ENCODE results near the gene C11orf98.
"Not testable (repeated sequence)": the region's sequence is repeated elsewhere in the genome, so short reads cannot be mapped to it uniquely, and the experiment has no call there.

The C11orf98 gene

GRCh38 chr11:62665075-62665598 is at the start of gene C11orf98, which contains the start of gene CSKMT:
Gene C11orf98, minus strand, starts transcription at chr11:62665210. Its CDS starts 41 bp downstream, at chr11:62665169.
Gene CSKMT, plus strand, starts transcription at chr11:62665312. Its CDS starts 568 bp downstream, at chr11:62665880.
- peak; percentile 95 for DNase-seq

DNA sequence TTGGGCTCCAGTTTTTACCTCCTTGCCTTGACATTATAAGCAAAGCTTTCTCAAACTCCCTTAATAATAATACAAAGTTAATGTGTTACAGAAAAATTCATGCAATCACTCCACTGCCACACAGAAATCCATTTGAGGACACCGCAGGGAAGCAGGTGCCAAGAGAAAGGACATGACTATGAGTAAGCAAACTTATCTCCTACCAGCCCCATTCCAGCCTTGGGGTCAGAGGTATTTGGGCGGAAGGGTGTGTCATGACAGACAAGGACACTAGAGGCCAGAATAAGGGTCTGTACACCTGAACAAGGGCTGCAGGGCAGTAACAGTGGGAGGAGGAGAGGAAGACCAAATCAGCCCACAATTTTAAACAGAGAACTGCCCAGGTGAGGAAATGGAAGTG is 48.3 kb upstream of the C11orf98 start:
- DNase-seq, result no peak

DNA sequence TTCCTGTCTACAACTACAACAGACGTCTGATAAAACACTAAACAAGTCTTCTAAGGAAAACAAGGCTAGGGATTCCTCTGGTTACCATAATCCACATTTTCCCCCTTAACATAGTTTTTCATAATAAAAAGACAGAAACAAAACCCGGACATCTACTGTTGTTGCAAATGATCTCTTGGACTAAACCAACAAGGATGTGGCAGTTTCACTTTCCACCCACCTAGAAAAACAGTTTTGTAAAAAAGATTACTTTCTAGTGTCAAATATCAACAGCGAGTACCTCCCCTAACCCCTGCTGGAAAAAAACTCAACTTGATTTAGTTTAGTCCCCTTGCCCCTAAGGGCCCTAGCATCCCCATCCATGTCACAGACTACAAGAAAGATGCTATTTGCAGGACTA is 47.9 kb upstream of the C11orf98 start:
- DNase-seq, result no peak

DNA sequence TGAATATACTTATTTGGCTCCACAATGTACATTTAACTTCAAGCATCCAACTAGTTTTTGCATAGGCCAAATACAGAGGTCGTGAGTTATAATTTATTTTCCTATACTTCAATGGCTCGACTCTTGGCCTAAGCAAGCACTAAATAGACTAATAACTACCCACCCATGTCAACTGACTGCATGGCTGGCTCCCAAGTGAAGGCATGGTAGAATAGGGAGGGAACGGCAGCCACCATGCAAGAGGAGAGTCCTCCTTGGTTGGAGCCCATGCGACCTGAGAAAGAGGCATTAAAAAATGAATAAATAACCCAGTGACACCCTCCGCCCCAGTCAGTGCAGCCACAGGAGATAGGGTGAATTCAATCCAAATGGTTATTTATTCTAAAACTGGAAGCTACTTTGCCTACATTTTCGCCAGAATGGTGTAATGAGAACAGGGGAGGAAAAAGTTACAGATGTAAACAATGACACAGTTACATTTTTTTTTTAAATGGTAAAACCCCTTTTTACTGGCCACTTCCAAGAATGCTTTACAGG is 47.3 kb upstream of the C11orf98 start:
- DNase-seq, result no peak

- DNase-seq, result peak; percentile 36
Observed at GRCh38 chr11:62710001-62710345, 45.0 kb upstream of the C11orf98 start.

- DNase-seq, result peak; percentile 98
Observed at GRCh38 chr11:62709247-62710000, 44.4 kb upstream of the C11orf98 start.

GRCh38 chr11:62708793-62709192 is 43.8 kb upstream of the C11orf98 start:
- DNase-seq, result peak; percentile 72

DNA sequence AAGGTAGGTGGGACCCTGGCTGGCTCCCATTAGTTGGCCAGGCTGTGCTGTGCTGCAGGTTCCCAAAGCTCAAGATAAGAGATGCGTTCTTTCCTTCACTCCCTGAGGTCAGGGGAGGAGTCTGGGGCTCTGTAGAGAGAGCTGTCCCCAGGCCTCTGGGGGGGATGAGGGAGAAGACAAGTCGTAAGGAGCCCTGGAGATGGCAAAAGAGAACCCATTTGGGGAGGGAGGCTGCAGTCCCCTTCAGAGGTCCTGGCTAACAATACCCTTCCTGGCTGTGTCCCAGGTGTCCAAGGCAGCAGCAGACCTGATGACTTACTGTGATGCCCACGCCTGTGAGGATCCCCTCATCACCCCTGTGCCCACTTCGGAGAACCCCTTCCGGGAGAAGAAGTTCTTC is 43.4 kb upstream of the C11orf98 start:
- no peak for DNase-seq

DNA sequence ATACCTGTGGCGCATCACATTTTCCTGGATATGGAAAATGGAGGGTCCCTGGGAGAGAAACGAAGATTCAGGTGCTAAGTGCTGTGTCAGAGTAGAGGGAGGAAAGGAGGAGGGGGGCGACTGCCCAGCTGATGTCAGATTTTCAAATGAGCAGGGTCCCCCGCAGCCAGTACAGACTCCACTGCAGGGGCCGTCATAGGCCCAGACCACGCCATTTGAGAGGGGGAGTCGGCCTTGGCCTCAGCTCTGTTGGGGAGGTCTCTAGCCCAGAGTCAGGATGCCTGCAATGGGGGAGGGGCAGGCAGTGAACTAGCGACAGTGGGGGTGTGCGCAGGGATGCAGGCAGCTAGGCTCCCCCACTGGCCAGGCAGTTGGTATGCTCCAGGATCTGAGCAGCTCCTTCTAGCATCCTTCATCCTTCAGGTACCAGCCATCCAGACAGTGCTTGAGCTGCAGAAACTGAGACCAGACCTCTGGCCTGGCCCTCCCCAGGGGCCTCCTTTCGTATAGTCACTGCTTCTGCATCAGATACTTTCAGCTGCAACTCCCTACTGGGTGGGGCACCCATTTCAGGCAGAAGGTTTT is 42.4 kb upstream of the C11orf98 start, which contains the start of the genes BSCL2 and GNG3:
TSS of gene BSCL2 (minus strand) at position 148 of the 585 bp plus-strand sequence. CDS start 229 bp downstream, outside the sequence.
TSS of gene GNG3 (plus strand) at position 400 of the 585 bp plus-strand sequence. CDS start 620 bp downstream, outside the sequence.
- DNase-seq, result no peak

DNA sequence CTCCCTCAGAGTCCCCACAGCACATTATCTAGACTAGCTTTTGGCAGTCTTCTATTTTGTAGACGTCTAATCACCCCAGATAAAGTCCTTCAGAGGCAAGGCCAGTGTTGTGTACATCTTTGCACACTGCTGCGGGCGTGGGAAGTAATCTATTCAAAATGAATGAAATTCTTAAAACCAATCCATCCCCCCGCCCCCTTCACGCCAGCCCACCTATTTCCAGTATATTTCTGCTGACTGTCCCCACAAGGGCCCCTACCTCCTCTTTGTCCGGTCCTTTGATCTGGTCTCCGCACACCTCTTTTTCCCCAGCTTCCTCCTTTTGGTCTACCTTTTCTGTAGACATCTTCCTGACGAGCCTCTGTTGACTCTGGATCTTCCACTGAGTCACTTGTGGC is 41.8 kb upstream of the C11orf98 start:
- DNase-seq, result no peak

DNA sequence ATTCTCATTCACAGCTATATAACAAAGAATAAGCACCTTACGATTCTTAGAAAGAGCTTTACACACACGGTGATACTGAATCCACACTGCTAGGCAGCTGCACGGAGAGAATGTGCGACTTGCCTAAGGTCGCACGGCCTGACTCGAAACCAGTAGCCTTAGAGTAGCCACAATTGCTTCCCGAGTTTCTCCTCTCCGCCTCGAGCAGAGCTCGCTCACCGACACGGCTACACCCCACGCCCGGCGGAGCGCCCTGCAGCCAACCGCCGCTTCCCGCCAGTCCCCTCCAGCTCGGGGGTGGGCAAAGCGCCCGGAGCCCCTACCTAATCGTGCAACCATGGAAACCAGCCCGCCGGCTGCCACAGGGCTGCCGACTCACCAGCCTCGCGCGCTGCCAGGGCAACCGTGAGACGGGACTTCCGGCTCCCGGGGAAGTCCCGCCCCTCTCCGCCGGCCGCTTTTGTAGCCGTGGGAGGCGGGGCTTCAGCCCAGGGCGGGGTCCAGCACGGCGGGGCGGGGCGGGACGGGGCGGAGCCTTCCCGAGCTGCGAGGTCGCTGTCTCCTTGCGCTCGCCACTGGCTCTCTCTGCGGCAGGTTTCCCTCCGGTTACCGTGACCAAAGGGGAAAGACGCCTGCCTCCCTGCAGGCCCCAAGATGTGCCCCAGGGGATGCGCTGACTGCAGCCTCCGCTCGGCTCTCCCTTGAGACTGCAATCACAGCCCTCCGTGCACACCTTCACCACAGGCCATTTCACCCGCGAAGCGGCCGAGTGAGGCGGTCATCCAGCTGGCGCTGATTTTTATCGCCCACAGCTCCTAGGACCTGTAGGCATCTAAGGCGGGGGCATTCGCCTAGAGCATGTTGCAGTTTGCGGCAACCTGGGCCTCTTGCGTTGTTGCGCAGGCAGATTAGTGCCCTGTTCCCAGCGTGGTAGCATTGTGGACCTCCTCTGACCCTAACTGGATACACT is 41.2 kb upstream of the C11orf98 start:
- peak; percentile 95 for DNase-seq

GRCh38 chr11:62705413-62705812 is 40.4 kb upstream of the C11orf98 start:
- DNase-seq, result no peak

GRCh38 chr11:62703921-62704320 is 38.9 kb upstream of the C11orf98 start:
- DNase-seq, result not testable (repeated sequence)

DNA sequence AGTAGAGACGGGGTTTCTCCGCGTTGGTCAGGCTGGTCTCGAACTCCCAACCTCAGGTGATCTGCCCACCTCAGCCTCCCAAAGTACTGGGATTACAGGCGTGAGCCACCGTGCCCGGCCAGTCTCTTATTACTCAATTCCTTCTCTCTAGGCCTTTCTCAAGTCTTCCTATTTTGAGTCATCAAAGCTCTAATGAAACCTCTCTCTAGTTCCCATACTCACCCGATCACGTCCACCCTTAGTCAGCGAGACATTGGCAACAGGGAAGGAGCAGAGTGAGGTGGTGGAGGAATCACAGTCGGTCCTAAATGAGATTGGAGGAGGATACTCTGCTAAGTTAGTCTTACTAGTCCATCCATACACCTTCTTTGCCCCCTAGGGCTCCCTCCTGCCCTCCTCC is 37.2 kb upstream of the C11orf98 start:
- DNase-seq, result no peak

DNA sequence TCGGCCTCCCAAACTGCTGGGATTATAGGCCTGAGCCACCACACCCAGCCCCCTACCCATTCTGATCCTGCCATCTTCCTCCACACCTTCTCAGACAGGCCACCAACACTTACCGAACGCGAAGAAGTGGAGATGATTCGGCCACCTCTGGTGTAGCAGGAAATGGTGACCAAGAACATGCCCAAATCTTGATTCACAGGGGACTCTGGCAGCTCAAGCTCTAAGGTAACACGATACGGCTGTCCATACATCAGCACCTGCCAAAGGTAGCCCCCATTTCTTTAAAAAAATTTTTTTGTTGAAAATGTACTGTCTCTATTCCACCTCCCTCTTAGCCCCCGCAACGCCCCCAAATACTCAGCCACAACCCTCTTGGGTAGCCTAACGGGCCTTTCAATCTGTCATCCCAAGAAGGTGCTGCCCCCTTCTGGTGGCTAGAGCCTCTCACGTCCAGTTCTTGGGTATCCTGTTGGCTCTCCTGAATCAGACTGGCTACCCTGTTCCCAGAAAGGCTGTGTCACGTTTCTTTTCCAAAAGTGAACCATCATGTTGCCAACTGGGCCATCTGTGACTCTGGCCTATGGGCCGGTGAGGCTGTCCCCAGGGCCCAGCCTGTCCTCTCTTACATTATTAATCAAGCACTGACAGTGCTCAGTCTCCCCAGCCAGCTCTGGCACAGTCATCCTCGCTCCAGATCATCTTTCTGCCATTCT is 29.6 kb upstream of the C11orf98 start:
- DNase-seq, result peak; percentile 88

- DNase-seq, result not testable (repeated sequence)
Observed at GRCh38 chr11:62693624-62694023, 28.6 kb upstream of the C11orf98 start.

DNA sequence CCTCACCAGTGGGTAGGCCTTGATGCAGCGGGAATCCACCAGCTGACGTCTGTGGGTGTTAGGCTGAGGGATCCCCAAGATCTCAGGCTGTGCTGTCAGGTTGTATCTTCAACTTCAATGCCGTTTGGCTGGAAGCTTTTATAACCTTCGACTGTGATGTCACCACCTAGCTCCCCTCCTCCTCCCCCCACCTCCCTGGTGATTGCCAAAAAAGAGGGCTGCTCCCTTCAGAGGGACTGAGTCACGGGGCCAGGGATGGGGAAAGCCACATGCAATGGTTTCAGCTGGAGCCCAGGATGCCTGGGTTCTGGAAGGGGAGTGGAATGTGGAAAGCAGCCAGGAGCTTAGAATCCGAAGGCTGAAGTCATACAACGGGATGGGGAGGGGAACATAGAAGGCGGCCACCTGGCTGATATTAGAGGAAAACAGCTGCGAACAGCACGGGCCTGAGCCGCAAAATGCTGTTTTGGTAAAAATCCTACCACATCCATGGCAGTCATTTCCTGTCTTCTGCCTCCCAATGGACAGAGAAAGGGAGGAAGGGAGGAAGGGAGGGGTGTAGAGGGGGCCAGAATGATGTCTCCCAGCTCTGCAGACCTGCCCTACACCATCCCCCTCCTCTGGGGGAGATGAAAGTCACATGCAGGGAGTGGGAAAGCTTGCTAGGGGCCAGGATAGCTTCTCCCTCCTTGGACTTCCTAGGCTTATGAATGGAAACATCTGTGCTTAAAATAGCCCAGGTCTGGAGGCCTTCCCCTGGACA is 24.6 kb upstream of the C11orf98 start, which contains the start of gene LRRN4CL:
TSS of gene LRRN4CL (minus strand) at position 110 of the 763 bp plus-strand sequence. CDS start 1,022 bp downstream, outside the sequence.
- DNase-seq, result no peak

DNA sequence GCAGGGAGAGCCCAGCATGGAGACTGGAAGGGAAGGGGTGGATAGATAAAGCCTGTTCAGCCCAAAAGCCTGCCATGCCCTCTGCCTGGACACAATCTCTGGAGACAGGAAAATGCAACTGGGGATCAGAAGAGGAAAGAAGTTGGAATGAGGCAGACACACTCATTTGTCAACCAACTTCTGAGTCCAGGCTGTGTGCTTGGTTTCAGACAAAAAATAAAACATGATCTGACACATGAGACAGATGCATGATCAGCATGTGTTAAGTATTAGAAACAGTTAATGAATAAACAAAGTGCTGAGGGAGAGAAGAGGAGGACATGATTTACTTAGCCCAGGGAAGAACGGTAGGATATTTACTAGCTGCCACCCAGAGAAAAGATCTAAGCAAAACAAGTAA is 23.5 kb upstream of the C11orf98 start:
- DNase-seq, result no peak

GRCh38 chr11:62687508-62688396 is 22.7 kb upstream of the C11orf98 start:
- DNase-seq, result no peak

- DNase-seq, result no peak
Observed at GRCh38 chr11:62682518-62682917, 17.5 kb upstream of the C11orf98 start.
